Effector memory CD4-positive, alpha-beta T cell (primary cell): ENCODE results near the gene MYRFL.

ENCODE experiments used
- DNase-seq, 3 donors: peaks; one replicate each; pipeline ENCODE4 v3.0.0-alpha.2; 2020
- H3K27ac ChIP-seq: 2 replicates; pipeline ENCODE4 v1.7.0; 2013; ENCODE audit warnings: mild to moderate bottlenecking, low read length, moderate library complexity; ENCODE audit not compliant: insufficient read depth, poor library complexity, severe bottlenecking
- H3K27me3 ChIP-seq: replicated peaks from 2 replicates; pipeline ENCODE4 v1.7.0; 2013; ENCODE audit warnings: mild to moderate bottlenecking, low read length; ENCODE audit not compliant: insufficient read depth, control insufficient read depth, poor library complexity, severe bottlenecking
- H3K36me3 ChIP-seq: 2 replicates; pipeline ENCODE4 v1.7.0; 2013; ENCODE audit warnings: mild to moderate bottlenecking, low read length, moderate library complexity; ENCODE audit not compliant: control insufficient read depth, insufficient read depth
- H3K4me1 ChIP-seq: 2 replicates; pipeline ENCODE4 v1.7.0; 2013; ENCODE audit warnings: low read length, mild to moderate bottlenecking; ENCODE audit not compliant: control insufficient read depth, insufficient read depth, poor library complexity, severe bottlenecking
- H3K4me3 ChIP-seq: 2 replicates; pipeline ENCODE4 v1.7.0; 2013; ENCODE audit warnings: low read length, low read depth, mild to moderate bottlenecking; ENCODE audit not compliant: insufficient read depth, poor library complexity, severe bottlenecking
- H3K9me3 ChIP-seq: 2 replicates; pipeline ENCODE4 v1.7.0; 2013; ENCODE audit warnings: mild to moderate bottlenecking, low read length, moderate library complexity; ENCODE audit not compliant: control insufficient read depth

MYRFL gene

DNA sequence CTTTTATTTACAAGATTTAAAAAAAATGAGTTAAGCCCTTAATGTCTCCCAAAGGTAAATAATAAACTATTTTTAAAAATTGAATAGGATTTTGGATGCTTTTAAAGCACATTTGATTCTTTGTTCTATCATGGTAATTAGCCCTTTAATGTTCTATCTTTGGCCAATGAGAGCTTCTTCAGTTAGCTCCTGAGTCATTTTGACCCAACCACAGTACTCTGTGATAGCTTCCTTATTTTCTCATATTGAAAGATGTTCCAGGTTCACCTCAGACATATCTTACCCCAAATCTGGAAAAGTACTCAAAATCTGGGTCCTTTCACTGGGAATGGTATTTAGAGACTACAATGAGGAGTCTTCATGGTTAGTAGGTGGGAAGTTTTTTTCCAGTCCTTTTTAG lies 98.0 kb downstream of the MYRFL start:
- no peaks in the 10 kb centered on the region for H3K36me3 ChIP-seq
- no peak for DNase-seq

GRCh38 chr12:69925291-69925690 lies 100.3 kb downstream of the MYRFL start:
- H3K27ac ChIP-seq = no peak overlapping the region
- no peaks in the 10 kb centered on the region for H3K36me3 ChIP-seq
- H3K27me3 ChIP-seq = no peaks in the 10 kb centered on the region
- DNase-seq = no peak
- H3K4me3 ChIP-seq = no peak overlapping the region
- H3K9me3 ChIP-seq = no peaks in the 10 kb centered on the region
- no peaks in the 10 kb centered on the region for H3K4me1 ChIP-seq

More for the DNA sequence above, 98.0 kb downstream of the MYRFL start:
- Histone ChIP-seq H3K4me3 (no peak overlapping the region), H3K9me3 (no peaks in the 10 kb centered on the region), H3K4me1 (no peaks in the 10 kb centered on the region), H3K27me3 (no peaks in the 10 kb centered on the region), H3K27ac (no peak overlapping the region)

DNA sequence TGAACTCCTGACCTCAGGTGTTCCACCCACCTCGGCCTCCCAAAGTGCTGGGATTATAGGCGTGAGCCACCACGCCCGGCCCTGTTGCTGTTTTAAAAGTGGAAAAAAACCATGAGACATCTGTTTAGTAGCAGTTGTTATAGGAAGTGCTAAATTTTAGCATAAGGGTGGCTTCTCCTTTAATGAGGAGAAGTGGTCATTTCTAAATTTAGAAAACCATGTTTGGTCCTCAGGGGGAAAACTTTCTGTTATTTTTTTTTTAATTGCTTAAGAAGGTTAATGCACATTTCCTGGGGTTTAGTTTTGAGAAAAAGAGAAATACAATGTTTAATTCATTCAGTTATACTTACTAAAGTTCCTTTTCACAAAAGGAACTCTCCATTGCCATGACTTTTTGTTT lies 102.1 kb downstream of the MYRFL start:
- no peak overlapping the region for H3K27ac ChIP-seq
- H3K4me1 ChIP-seq = no peaks in the 10 kb centered on the region
- no peaks in the 10 kb centered on the region for H3K27me3 ChIP-seq
- no peaks in the 10 kb centered on the region for H3K9me3 ChIP-seq
- no peak for DNase-seq
- no peak overlapping the region for H3K4me3 ChIP-seq
- no peaks in the 10 kb centered on the region for H3K36me3 ChIP-seq

DNA sequence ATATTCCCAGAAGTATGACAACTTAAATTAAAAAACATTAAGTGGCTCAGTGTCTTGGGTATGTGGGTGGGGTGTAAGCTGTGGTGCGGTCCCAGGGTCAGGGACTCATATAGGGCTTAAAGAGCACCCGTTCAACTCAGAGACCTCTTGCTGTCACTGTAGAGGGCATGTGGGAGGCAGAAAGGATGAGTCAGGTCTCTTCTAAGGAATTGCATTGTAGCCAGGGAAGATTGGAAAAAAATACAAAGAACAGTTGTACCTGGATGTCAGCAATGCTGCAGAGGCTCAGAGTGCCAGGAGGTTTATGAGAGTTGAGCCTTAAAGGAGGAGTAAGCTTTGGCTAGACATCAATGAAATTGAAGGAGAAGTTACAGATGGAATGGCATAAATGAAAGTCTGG lies 104.1 kb downstream of the MYRFL start:
- Histone ChIP-seq H3K4me3 (no peak overlapping the region), H3K27me3 (no peaks in the 10 kb centered on the region), H3K9me3 (no peaks in the 10 kb centered on the region), H3K36me3 (no peaks in the 10 kb centered on the region), H3K27ac (no peak overlapping the region), H3K4me1 (no peaks in the 10 kb centered on the region)
- no peak for DNase-seq

- H3K27ac ChIP-seq = no peak overlapping the region
- H3K36me3 ChIP-seq = no peaks in the 10 kb centered on the region
- no peaks in the 10 kb centered on the region for H3K9me3 ChIP-seq
- DNase-seq = no peak
- no peaks in the 10 kb centered on the region for H3K4me1 ChIP-seq
- H3K4me3 ChIP-seq = no peak overlapping the region
- no peaks in the 10 kb centered on the region for H3K27me3 ChIP-seq
Measured at GRCh38 chr12:69929531-69929930, 104.5 kb downstream of the MYRFL start.

DNA sequence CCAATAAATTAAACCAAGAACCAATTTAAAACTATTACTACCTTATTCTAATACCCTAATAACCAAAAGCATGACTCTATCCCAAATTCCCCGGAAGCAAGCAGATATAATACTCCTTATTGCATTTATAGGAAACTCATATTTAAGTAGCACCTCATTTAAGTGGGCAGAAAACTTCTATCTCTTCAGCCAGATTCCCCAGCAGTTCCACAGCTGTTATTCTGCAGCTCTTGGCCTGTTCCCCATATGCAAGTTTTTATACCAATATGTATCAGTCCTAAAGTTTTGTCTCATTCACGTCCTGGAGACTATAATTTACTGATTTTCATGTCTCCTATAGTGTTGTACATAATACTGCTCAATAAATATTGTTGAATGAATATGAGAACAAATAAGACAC lies 106.5 kb downstream of the MYRFL start:
- Histone ChIP-seq H3K9me3 (no peaks in the 10 kb centered on the region), H3K27me3 (no peaks in the 10 kb centered on the region), H3K36me3 (no peaks in the 10 kb centered on the region), H3K4me3 (no peak overlapping the region), H3K27ac (no peak overlapping the region), H3K4me1 (no peaks in the 10 kb centered on the region)
- no peak for DNase-seq

GRCh38 chr12:69932154-69932553 lies 107.1 kb downstream of the MYRFL start:
- H3K4me3 ChIP-seq = no peak overlapping the region
- no peak for DNase-seq
- H3K36me3 ChIP-seq = no peaks in the 10 kb centered on the region
- H3K27me3 ChIP-seq = no peaks in the 10 kb centered on the region
- no peak overlapping the region for H3K27ac ChIP-seq
- H3K4me1 ChIP-seq = no peaks in the 10 kb centered on the region
- no peaks in the 10 kb centered on the region for H3K9me3 ChIP-seq

DNA sequence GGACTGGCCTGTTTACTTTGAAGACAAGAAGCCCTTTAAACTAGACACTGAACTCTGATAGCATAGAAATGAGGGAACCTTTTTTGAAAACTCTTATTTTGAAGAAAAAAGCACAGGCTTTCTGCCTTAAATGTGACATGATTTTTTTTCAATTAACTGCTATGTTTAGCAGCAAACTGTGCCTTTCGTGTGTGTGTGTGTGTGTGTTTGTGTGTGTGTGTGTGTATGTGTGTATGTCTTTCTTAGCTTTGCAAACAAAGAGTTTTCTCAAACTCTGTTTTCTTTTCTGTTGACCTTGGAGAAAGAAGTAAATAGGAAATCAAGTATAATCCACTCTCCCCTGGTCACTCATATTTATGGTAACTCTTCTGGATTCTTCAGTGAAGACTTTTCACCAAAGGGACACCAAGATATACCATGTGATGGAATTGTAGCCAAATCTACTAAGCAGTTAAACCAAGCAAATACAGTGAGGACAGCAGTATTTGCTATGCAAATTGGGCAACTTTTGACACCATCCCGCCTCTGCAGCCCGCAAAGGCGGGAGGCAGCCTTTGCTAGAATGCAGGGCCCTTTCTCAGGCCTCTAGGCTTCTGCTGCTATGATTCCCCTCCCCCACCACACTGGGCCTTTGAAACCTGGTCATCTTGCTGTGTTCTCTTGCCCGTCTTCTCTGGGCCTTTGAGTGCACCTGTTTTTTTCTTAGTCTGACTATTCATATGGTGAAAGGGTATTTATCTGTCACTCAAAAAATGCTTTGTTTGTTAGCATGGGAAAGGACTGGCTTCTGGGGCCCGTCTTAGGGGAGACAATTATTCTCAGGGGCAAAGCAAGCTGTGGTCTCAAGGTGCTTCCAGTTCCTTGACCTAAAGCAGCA lies 107.9 kb downstream of the MYRFL start:
- Histone ChIP-seq H3K4me3 (no peak overlapping the region), H3K27me3 (no peaks in the 10 kb centered on the region), H3K36me3 (no peaks in the 10 kb centered on the region), H3K27ac (no peak overlapping the region), H3K9me3 (no peaks in the 10 kb centered on the region), H3K4me1 (no peaks in the 10 kb centered on the region)
- no peak for DNase-seq

DNA sequence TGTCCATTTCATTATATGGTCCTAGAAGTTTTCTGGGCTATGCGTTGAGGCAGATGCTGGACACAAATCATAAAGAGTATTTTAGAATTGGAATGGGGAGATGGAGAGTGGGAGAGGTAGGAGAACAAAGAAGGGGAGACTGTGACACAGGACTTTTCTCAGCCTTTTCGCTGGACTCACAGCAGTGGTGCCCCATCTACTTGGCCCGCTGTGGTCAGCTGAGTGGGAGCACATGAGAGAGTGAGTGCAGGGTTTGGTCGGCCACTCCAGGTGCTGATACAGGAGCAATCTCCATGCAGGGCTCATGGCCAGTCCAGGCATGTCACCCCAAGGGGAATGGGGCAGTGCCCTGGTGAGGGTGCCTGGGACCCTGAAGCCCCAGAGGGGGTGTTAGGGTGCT lies 109.0 kb downstream of the MYRFL start:
- Histone ChIP-seq H3K4me3 (no peak overlapping the region), H3K27me3 (no peaks in the 10 kb centered on the region), H3K27ac (no peak overlapping the region), H3K36me3 (no peaks in the 10 kb centered on the region), H3K9me3 (no peaks in the 10 kb centered on the region), H3K4me1 (no peaks in the 10 kb centered on the region)
- DNase-seq = no peak

DNA sequence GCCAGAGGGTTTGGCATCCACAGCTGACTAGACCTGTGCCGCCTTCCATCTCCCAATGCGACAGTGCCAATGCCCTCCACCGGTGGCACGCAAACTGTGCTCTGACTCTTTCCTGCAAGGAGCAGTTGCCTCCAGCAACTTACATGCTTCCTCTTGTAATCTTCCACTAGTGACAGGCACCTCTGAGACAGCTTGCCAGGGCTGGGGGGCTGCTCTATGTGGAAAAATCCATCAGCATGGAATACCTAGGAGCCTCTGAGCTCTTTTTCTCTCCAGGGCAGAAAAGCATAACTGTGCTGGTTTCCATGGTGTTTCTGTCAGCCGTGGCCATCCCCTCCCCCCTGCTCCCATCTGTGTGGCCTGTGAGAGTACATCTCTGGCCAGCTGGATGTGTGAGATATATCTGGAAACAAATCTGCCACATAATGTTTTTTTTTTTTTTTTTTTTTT lies 110.6 kb downstream of the MYRFL start:
- no peaks in the 10 kb centered on the region for H3K36me3 ChIP-seq
- DNase-seq = no peak
- no peaks in the 10 kb centered on the region for H3K4me1 ChIP-seq
- no peak overlapping the region for H3K27ac ChIP-seq
- H3K27me3 ChIP-seq = no peaks in the 10 kb centered on the region
- H3K9me3 ChIP-seq = no peaks in the 10 kb centered on the region
- no peak overlapping the region for H3K4me3 ChIP-seq
